Progenitor cell of endocrine pancreas (in vitro differentiated cells): ENCODE measurements around the gene ADIG. TPM values are rescaled to one million over a fixed set of nuclear protein-coding genes. Genes with fewer than 3 reads are reported as not detected.
A peak's percentile ranks its signal among the peaks of the same experiment; 100 is the strongest.

Experiments
- DNase-seq: peaks from one replicate; pipeline ENCODE4 v3.0.0; 2021; ENCODE audit warnings: low spot score; ENCODE audit not compliant: unreplicated experiment
- H3K27ac Mint-ChIP-seq: 2 replicates; pipeline ENCODE4 v1.8.0; 2021; ENCODE audit warnings: mild to moderate bottlenecking, moderate library complexity, mixed read lengths
- H3K27me3 Mint-ChIP-seq: 2 replicates; pipeline ENCODE4 v1.8.0; 2021; ENCODE audit warnings: mixed read lengths
- H3K36me3 Mint-ChIP-seq: 2 replicates; pipeline ENCODE4 v1.8.0; 2022; ENCODE audit warnings: mixed read lengths; ENCODE audit not compliant: insufficient read depth
- H3K4me1 Mint-ChIP-seq: 2 replicates; pipeline ENCODE4 v1.8.0; 2021; ENCODE audit warnings: low read depth, mixed read lengths
- H3K4me3 Mint-ChIP-seq: 2 replicates; pipeline ENCODE4 v1.8.0; 2021; ENCODE audit warnings: low read depth, mild to moderate bottlenecking, moderate library complexity, mixed read lengths
- H3K9me3 Mint-ChIP-seq: 2 replicates; pipeline ENCODE4 v1.8.0; 2021; ENCODE audit warnings: low read depth, mixed read lengths
- CTCF ChIP-seq: fragments of 200-600 bp; sonication (generic); IDR thresholded peaks from one replicate; pipeline ENCODE4 v1.5.0; 2021; ENCODE audit warnings: antibody characterized with exemption, mild to moderate bottlenecking; ENCODE audit not compliant: unreplicated experiment
- total RNA-seq: library from RNA; stranded (reverse); gene quantifications from 2 replicates; pipeline ENCODE4 v1.2.1, GENCODE V29; 2021

Gene ADIG
- total RNA-seq, 1 donor from 2014 or later, result not detected

- peaks cover 4% of the 10 kb centered on the region for H3K27me3 Mint-ChIP-seq
- H3K36me3 Mint-ChIP-seq, result no peaks in the 10 kb centered on the region
- DNase-seq, result no peak
- no peaks in the 10 kb centered on the region for H3K4me1 Mint-ChIP-seq
- H3K27ac Mint-ChIP-seq, result no peak overlapping the region
- no peak overlapping the region for H3K4me3 Mint-ChIP-seq
- TF ChIP-seq CTCF, result no peak
- H3K9me3 Mint-ChIP-seq, result no peaks in the 10 kb centered on the region
These were observed 47.8 kb downstream of the ADIG start for GRCh38 chr20:38628580-38629470.

GRCh38 chr20:38629979-38630378 is 49.0 kb downstream of the ADIG start:
- H3K9me3 Mint-ChIP-seq, result no peaks in the 10 kb centered on the region
- no peak overlapping the region for H3K4me3 Mint-ChIP-seq
- no peak for DNase-seq
- TF ChIP-seq CTCF, result no peak
- peaks cover 9% of the 10 kb centered on the region for H3K27me3 Mint-ChIP-seq
- H3K27ac Mint-ChIP-seq, result no peak overlapping the region
- no peaks in the 10 kb centered on the region for H3K4me1 Mint-ChIP-seq
- no peaks in the 10 kb centered on the region for H3K36me3 Mint-ChIP-seq

GRCh38 chr20:38630727-38631126 is 49.7 kb downstream of the ADIG start:
- H3K4me1 Mint-ChIP-seq, result no peaks in the 10 kb centered on the region
- H3K9me3 Mint-ChIP-seq, result no peaks in the 10 kb centered on the region
- H3K36me3 Mint-ChIP-seq, result no peaks in the 10 kb centered on the region
- peaks cover 9% of the 10 kb centered on the region for H3K27me3 Mint-ChIP-seq
- no peak for DNase-seq
- no peak overlapping the region for H3K27ac Mint-ChIP-seq
- no peak for TF ChIP-seq CTCF
- H3K4me3 Mint-ChIP-seq, result no peak overlapping the region

GRCh38 chr20:38631155-38632022 is 50.4 kb downstream of the ADIG start:
- Mint-ChIP-seq H3K27ac (no peak overlapping the region), H3K4me3 (no peak overlapping the region), H3K36me3 (no peaks in the 10 kb centered on the region), H3K4me1 (no peaks in the 10 kb centered on the region), H3K27me3 (peaks cover 9% of the 10 kb centered on the region), H3K9me3 (no peaks in the 10 kb centered on the region)
- no peak for TF ChIP-seq CTCF
- no peak for DNase-seq

GRCh38 chr20:38633577-38634093 is 52.6 kb downstream of the ADIG start:
- no peaks in the 10 kb centered on the region for H3K4me1 Mint-ChIP-seq
- H3K4me3 Mint-ChIP-seq, result no peak overlapping the region
- TF ChIP-seq CTCF, result peak; percentile 79
- no peaks in the 10 kb centered on the region for H3K36me3 Mint-ChIP-seq
- no peak overlapping the region for H3K27ac Mint-ChIP-seq
- H3K27me3 Mint-ChIP-seq, result peaks cover 9% of the 10 kb centered on the region
- no peaks in the 10 kb centered on the region for H3K9me3 Mint-ChIP-seq
- DNase-seq, result peak; percentile 53
